Measurements from ENCODE around the gene GALNT6.
"Not testable (repeated sequence)": the region's sequence is repeated elsewhere in the genome, so short reads cannot be mapped to it uniquely, and the experiment has no call there.

Gene GALNT6

GRCh38 chr12:51345681-51346080 is 45.5 kb downstream of the GALNT6 start:
- DNase-seq (ENCODE audit: low spot score) = no peak
- no peak for TF ChIP-seq CTCF (IDR thresholded peaks at IDR 0.05; ENCODE audit: extremely low read depth, insufficient read depth, missing control alignments)
- in situ Hi-C loops (cut with MboI; ENCODE audit: low pct_unique_long_range_greater_than_20kb, low sequenced_read_pairs, unreplicated experiment) = loop anchor here (25.0 kb wide), 3 partner anchors 283 to 833 kb away; partner anchors contain the start of gene DIP2B

GRCh38 chr12:51343201-51343600 is 48.0 kb downstream of the GALNT6 start:
- in situ Hi-C loops (cut with MboI; ENCODE audit: low pct_unique_long_range_greater_than_20kb, low sequenced_read_pairs, unreplicated experiment) = loop anchor here (25.0 kb wide), 3 partner anchors 281 to 831 kb away; partner anchors contain the start of gene DIP2B
- no peak for TF ChIP-seq CTCF (IDR thresholded peaks at IDR 0.05; ENCODE audit: extremely low read depth, insufficient read depth, missing control alignments)
- no peak for DNase-seq (ENCODE audit: low spot score)

GRCh38 chr12:51342416-51342815 is 48.8 kb downstream of the GALNT6 start:
- in situ Hi-C loops (cut with MboI; ENCODE audit: low pct_unique_long_range_greater_than_20kb, low sequenced_read_pairs, unreplicated experiment) = loop anchor here (25.0 kb wide), 3 partner anchors 280 to 830 kb away; partner anchors contain the start of gene DIP2B

DNA sequence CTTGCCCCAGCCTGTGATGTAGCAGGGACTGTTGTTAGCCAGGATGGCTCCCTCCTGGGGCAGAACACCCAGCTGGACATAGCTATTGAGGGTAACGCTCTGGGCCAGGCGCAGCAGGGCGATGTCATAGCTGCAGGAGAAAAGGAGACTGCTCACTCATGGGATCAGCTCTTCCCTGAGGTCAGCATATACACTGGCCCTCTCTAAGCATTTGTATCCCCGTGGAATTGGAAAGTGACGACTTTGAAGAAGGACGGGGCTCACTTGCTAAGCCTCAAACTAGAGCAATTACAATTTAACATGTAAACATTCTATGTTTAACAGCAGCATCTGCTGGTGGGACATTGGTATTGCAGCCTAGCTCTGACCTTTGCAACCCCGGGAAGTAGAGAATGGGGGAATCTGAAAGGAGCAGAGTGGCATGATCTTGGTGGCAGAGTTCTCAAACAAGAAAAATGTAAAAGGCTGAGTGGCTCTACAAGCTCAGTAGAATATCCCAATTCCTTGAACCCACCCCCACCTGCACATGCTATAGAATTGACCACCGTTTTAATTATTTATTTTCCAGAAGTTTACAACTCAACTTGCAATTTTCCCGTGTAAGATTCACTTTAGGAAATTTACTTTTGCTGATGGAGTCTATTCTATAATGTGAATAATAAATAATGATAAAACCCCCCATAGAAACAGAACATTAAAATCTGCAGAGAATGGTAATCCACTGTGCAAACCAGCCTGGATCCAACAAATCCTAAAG is 49.8 kb downstream of the GALNT6 start:
- peak; percentile 99 for TF ChIP-seq CTCF (IDR thresholded peaks at IDR 0.05; ENCODE audit: extremely low read depth, insufficient read depth, missing control alignments)
- peak; percentile 72 for DNase-seq (ENCODE audit: low spot score)
- in situ Hi-C loops (cut with MboI; ENCODE audit: low pct_unique_long_range_greater_than_20kb, low sequenced_read_pairs, unreplicated experiment) = loop anchor here (25.0 kb wide), 3 partner anchors 279 to 829 kb away; partner anchors contain the start of gene DIP2B

More at GRCh38 chr12:51342416-51342815, 48.8 kb downstream of the GALNT6 start:
- no peak for DNase-seq (ENCODE audit: low spot score)
- TF ChIP-seq CTCF (IDR thresholded peaks at IDR 0.05; ENCODE audit: extremely low read depth, insufficient read depth, missing control alignments) = no peak

- TF ChIP-seq CTCF (IDR thresholded peaks at IDR 0.05; ENCODE audit: extremely low read depth, insufficient read depth, missing control alignments) = no peak
- DNase-seq (ENCODE audit: low spot score) = no peak
- in situ Hi-C loops (cut with MboI; ENCODE audit: low pct_unique_long_range_greater_than_20kb, low sequenced_read_pairs, unreplicated experiment) = loop anchor here (25.0 kb wide), 3 partner anchors 277 to 827 kb away; partner anchors contain the start of gene DIP2B
Measured at GRCh38 chr12:51339750-51340149, 51.5 kb downstream of the GALNT6 start.

DNA sequence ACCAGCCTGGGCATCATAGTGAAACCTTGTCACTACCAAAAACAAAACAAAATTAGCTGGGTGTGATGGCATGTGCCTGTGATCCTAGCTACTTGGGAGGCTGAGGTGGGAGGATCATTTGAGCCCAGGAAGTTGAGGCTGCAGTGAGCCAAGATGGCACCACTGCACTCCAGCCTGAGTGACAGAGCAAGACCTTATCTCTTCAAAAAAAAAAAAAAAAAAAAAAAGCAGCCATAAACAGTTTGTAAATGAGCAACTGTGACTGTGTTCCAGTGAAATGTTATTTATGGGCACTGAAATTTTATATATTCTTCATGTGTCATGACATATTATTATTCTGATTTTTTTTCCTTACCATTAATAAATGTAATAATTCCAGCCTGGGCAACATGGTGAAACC is 53.9 kb downstream of the GALNT6 start:
- DNase-seq (ENCODE audit: low spot score) = not testable (repeated sequence)
- in situ Hi-C loops (cut with MboI; ENCODE audit: low pct_unique_long_range_greater_than_20kb, low sequenced_read_pairs, unreplicated experiment) = loop anchor here (25.0 kb wide), 3 partner anchors 275 to 825 kb away; partner anchors contain the start of gene DIP2B

DNA sequence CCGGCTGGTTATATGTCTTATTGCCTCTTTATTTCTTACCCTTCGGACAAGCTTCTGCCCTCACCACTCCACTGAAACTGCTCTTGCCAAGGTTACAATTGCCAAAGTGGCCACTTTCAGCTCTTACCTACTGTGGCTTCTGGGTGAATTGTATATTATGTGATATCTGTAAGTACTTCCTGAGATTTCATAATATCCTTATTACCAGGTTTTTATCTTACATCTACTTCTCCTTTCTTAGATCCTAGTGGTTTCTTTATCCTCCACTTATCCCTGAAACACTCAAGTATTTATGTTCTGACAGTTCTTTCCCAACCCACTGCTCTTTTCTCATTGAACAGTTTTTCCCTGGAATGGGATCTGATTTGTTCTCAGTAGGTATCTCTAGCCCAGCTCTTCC is 55.3 kb downstream of the GALNT6 start:
- no peak for TF ChIP-seq CTCF (IDR thresholded peaks at IDR 0.05; ENCODE audit: extremely low read depth, insufficient read depth, missing control alignments)
- in situ Hi-C loops (cut with MboI; ENCODE audit: low pct_unique_long_range_greater_than_20kb, low sequenced_read_pairs, unreplicated experiment) = loop anchor here (25.0 kb wide), 3 partner anchors 274 to 824 kb away; partner anchors contain the start of gene DIP2B
- no peak for DNase-seq (ENCODE audit: low spot score)
